GM21576 (cell line): ENCODE measurements around the gene RC3H2.
"Not testable (repeated sequence)": the region's sequence is repeated elsewhere in the genome, so short reads cannot be mapped to it uniquely, and the experiment has no call there.

Experiments used
- ATAC-seq: cut with Tn5 transposase; IDR thresholded peaks from one replicate; pipeline ENCODE4 v1.9.1; 2021; ENCODE audit warnings: mild to moderate bottlenecking, moderate library complexity; ENCODE audit not compliant: unreplicated experiment

RC3H2 gene

DNA sequence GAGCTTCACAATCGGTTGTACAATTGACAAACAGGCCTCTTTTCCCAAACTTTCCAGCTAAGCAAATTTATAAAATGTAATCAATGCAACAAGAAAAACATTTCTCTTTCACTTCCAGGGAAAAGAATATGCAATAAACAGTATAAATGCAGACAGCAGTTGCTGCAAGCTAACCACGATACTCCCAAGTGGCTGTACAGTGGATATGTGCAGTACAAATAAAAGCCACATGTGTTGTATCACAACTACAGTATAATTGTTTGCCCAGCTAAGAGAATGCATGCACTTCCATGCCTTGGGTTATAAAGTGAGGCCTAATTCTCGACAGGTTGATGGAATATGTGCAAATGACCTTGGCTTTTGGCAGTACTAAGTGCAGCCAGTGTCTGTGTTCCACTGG lies 60.0 kb downstream of the RC3H2 start:
- ATAC-seq: no peak

DNA sequence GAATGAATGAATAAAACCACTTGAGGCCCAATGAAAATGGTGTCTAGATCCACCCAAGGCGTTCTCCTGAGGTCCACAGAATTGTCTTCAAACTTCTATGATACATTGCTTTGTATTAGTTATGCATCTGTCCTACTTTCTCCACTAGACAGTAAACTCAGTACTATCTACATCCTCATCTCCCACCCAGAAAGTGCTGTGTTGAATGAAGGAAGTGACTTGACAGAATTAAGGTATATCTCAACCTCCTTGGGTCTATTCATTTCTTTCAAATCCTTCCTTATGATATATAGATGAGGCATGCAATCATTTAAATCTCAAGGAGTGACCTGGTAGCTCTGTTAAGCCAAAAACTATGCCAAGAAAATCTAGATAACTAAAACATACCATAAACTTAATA lies 61.0 kb downstream of the RC3H2 start:
- no peak for ATAC-seq

DNA sequence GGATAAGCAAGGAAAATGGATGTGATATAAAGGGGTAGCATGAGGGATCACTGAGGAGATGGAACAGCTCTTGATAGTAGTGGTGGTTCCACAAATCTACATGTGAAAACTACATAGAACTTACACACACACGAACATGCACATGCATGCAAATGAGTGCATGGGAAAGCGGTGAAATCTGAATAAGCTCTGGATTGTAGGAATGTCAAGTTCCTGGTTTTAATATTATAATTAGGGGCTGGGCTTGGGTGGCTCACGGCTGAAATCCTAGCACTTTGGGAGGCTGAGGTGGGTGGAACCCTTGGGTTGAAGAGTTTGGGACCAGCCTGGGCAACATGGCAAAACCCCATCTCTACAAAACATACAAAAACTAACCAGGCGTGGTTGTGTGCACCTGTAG lies 63.7 kb downstream of the RC3H2 start:
- no peak for ATAC-seq

DNA sequence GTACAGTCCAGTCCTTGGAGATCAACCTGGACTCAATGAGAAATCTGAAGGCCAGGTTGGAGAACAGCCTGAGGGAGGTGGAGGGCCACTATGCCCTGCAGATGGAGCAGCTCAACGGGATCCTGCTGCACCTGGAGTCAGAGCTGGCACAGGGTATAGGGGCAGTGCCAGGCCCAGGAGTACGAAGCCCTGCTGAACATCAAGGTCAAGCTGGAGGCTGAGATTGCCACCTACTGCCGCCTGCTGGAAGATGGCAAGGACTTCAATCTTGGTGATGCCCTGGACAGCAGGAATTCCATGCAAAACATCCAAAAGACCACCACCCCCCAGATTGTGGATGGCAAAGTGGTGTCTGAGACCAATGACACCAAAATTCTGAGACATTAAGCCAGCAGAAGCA lies 66.7 kb downstream of the RC3H2 start:
- ATAC-seq: not testable (repeated sequence)

DNA sequence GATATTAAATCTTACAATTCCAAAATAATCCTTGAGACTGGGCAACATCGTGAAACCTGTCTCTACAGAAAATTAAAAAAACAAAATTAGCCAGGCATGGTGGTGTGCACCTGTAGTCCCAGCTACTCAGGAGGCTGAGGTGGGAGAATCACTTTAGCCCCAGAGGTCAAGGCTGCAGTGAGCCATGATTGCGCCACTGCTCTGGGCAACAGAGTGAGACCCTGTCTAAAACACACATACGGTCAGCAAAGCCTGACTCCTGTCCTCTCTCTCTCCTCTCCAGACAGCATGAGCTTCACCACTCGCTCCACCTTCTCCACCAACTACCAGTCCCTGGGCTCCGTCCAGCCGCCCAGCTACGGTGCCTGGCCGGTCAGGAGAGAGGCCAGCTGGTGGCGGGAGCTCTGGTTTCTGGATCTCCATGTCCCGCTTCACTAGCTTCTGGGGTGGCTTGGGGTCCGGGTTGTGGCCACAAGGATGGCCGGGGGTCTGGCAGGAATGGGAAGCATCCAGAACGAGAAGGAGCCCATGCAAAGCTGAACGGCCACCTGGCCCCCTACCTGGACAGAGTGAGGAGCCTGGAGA lies 67.8 kb downstream of the RC3H2 start:
- ATAC-seq: no peak

DNA sequence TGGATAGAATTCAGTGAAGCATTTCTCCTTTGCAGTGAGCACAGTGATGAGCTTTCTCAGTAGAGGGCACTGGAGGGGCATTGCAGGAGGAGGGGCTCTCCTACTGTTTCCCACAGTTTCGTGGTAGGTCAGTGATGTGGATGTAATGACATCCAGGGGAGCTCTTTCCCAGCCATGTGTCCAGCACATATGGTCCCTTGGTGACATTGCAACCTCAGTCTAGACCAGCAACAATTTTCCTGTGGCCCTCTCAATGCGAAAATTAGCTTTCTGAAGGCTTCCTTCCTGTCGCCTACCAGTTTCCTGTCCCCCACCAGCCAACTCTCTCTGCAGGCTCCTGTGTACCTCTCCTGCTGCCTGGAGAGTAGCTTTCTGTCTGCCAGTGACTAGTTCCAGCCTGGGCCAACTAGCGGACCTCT lies 69.8 kb downstream of the RC3H2 start:
- ATAC-seq: no peak

DNA sequence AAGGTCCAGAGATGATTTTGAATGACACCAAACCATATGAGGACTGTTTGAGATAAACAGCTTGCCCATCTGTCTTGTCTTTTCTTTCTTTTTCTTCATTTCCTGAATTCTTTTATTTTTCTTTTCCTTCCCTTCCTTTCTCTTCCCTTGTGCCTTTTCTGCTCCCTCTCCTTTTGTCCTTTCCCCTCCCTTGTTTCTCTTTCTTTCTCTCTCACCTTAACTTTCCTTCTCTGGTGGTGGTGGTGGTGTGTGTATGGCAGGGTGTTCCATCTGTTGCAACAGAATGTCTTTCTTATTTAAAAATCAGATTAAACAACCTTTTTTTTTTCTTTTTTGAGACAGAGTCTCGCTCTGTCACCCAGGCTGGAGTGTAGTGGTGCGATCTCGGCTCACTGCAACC lies 73.0 kb downstream of the RC3H2 start:
- ATAC-seq: no peak

DNA sequence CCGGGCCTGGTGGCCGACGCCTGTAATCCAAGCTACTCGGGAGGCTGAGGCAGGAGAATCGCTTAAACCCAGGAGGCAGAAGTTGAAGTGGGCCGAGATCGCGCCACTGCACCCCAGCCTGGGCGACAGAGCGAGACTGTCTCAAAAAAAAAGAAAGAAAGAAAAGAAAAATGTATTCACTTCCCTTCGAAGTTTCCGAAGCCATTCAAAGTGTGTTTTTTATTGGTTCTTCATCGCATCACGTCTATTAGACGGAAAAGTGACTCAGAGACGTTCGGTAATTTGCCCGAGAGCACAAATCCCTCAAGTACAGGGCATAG lies 76.2 kb downstream of the RC3H2 start:
- ATAC-seq: not testable (repeated sequence)

DNA sequence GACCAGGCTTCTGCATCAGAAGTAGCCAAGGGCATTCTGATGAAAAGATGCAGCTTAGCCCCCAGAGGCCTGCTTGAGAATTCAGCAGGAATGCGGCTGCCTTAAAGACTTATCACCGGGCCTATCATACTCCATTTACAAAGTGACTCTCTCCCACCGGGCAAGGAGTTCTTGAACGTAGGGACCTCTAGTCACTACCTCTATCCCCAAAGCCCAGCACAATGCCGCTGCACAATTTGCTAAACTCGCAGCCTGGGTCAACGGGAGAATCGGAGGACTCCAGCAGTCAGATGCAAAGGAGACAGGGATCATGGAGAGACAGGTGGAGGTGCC lies 77.4 kb downstream of the RC3H2 start:
- ATAC-seq: peak; percentile 4

DNA sequence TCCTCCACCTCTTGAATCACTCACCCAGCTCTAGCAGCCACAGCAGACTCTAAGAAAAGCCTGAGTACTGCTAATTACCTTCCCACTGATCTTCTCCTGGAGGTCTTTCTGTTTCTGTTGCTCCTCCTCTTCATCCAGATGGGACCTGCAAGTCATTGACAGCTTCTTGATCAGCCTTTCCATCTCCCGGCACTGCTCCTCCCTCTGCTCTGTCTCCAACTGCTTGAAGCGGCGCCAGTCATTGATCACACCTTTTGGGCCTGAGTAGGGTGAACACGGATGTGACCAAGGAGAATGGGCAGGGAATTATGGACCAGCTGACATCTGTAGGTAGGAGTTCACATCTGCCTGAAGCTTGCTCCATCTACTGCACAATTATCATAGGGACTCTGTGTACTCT lies 82.2 kb downstream of the RC3H2 start:
- no peak for ATAC-seq

DNA sequence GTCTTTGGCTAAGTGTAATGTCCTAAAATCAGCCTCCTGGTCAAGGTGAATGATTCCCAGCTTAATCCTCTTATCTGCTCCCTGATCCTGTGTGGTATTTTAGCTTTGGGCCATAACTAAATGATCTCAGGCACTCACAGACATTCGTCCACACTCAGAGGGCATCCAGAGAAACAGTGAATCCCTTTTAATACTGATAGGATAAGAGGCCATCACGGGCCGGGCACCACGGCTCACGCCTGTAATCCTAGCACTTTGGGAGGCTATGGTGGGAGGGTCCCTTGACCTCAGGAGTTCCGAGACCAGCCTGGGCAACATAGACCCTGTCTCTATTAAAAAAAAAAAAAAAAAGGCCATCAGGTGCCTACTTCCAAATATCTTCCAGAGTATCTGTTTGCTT lies 83.1 kb downstream of the RC3H2 start:
- no peak for ATAC-seq

DNA sequence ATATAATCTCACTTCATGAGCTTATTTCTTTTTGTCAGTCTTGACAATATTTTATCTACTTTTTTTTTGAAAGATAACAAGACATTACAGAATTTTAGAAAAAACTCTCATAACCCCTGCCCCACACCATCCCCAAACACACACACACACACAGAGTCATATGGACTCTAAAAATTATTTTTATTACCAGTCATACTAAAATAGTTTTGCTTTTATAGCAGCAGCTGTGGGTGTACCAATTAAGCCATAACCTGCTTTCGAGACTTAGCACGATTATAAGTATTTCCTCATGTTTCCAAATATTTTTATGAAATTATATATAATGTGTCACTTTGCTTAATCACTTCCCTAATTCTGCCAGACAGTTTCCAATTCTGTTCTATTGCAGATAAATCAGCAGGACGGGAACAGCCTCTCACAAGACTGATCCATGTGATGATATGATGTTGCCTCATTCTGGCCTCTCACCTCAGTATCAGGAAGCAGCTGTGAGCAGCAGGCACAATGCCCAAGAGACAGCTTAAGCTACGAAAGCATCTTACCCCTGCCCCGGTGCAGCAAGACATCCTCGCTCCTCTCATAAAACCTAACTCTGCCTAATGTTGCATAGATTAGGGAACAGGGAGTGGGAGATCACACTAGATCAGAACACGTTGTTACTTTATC lies 83.7 kb downstream of the RC3H2 start:
- ATAC-seq: no peak

DNA sequence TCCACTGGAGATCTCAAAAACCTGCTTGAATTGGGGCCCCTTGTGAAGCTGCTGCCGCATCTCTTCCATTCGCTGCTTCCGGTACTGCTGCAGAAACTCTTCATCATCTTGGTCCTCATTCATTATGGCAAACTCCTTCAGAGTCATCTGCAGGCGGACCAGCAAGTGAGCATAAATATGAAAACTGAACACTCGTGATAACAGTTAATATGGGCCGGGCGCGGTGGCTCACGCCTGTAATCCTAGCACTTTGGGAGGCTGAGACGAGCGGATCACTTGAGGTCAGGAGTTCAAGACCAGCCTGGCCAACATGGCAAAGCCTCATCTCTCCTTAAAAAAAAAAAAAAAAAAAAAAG lies 84.7 kb downstream of the RC3H2 start:
- ATAC-seq: no peak

DNA sequence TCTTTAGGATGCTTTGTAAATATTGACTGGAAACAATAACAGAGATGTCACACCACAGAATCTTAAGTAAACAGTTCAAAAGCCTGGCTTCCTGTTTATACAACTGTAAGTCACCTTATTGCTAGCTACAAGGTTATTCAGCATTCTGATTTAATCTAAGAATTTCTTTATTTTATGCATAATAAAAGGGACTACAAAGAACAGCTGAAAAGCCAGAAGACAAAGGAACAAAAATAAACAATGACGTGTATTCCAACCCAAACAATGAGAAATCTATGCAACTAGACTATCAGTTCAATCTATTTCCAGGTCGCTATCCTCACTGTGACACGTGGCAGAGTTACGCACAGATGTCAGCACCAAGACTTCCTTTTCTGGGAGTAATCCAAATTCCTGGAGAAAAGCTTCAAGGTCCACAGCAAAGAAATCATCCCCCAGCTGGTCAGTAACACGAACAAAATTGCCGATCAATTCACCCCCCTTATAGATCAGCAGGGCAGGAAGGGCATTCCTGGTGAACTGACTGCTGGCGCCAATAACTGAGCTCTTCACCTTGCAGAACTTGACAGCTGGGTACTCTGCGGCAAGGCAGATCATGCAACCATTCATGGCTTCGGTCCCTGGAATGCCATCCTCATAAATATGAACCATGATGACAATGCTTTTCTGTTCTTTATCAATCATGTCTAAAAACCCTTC lies 85.2 kb downstream of the RC3H2 start:
- ATAC-seq: no peak

DNA sequence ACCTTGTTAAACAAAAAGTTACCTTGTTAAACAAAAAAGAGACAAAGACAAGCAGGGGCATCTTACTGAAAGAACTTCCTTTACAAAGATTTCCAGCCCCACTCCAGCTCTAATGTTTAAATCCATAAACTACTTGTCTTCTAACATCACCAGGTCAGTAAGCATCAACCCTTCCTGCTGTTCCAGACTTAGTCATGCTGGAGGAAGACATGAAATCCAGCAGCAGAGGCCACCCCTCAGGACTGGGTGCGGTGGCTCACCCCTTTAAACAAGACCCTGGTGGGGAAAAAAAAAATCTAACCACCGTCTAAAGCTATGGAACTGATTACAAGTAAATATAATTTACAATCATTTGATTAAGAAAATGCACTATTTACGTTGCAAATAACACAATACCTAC lies 85.8 kb downstream of the RC3H2 start:
- ATAC-seq: no peak

DNA sequence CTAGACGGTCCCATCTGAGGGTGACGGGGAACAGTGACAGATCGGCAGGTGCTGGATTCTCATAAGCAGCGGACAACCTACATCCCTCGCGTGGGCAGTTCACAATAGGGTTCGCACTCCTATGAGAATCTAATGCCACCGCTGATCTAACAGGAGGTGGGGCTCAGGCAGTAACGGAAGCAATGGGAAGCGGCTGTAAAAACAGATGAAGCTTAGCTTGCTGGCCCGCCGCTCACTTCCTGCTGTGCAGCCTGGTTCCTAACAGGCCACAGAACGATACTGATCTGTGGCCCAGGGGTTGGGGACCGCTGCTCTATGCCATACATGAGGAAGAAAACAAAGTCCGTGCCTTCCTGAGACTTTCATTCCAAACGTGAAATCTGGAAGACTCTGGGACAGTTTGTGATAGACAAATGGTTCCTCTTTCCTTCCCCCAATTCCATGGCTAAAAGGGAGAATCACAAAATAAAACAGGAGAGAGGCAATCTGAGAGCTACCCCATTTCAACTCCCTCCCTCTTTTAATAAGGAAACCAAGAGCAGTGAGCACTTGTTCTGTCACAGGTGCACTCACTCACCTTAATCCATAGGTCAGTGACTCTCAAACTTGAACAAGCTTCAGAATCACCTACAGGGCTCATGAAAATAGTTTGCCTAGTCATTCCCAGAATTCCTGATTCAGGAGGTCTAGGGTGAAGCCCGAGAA lies 88.8 kb downstream of the RC3H2 start:
- ATAC-seq: no peak

DNA sequence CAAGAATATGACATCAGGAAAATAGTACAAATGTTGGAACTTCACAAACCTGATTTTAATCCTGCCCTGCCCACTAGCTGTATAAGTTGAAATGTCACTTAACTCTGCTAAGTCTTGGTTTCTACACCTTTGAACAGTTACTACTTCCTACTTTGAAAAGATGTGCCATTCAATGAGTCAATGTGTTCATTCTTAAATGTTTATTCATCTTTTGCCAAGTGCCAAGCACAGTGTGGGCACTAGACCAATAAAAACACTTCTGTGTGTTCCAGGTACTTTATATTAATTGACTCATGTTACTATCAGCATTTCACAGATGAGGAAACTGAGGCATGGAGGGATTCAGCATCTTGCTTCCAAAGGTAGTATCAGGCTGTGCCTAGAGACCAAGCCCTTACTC lies 89.6 kb downstream of the RC3H2 start:
- ATAC-seq: no peak

DNA sequence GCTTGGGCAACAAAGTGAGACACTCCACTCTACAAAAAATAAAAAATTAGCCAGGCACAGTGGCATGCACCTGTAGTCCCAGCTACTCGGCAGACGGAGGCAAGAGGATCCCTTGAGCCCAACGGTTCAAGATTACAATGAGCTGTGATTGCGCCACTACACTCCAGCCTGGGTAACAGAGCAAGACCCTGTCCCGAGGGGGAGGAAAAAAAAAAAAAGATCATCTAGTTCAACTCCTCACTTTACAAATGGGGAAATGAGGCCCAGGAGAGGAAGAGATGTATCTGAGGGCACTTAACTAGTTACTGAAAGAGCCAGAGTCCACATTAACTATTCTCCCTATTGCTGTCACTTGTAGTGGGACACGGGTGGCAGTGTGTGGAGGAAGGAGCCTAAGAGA lies 90.6 kb downstream of the RC3H2 start:
- ATAC-seq: no peak

DNA sequence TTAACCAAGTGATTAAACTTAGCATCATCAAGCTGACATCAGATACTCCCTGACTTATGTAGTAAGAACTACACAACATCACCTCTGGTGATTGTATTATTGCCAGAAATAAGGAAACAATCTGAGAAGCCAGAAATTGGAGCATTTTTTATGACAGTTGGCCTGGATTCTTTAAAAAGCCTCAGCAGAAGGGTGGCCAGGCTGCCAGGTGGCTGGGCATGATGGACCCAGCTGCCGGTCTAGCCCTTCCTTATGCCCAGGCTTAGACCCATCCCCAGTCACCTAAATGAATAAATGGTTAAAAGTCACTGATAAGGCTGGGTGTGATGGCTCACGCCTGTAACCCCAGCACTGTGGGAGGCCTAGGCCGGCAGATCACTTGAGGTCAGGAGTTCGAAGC lies 92.4 kb downstream of the RC3H2 start:
- ATAC-seq: no peak

DNA sequence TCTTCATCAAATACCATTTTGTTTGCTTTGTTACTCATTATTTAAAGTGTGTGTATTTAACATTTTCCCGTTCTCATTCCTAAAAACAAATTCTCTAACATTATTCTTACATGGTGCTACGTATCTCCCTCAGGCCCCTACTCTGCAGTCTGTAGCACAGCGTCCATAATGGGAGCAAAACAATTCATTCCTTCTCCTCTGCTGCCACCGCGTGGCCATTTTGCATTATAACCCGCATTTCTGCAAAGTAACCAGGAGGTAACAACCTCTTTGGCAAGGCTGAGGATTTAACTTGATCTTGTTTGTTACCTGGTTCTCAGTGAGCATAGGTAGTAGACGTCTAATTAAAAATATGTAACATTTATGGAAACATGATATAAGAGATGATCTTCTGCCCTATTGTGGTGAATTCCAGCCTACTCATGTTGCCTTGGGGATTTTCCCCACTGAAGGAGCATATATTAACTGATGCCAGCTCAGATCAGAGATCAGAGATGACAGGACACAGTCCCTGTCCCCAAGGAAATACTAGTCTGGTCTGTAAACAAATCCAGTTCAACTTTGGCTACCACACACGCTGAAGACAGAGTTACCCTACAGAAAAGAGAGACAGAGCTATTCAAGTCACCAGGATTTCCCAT lies 94.7 kb downstream of the RC3H2 start:
- ATAC-seq: peak; percentile 86

DNA sequence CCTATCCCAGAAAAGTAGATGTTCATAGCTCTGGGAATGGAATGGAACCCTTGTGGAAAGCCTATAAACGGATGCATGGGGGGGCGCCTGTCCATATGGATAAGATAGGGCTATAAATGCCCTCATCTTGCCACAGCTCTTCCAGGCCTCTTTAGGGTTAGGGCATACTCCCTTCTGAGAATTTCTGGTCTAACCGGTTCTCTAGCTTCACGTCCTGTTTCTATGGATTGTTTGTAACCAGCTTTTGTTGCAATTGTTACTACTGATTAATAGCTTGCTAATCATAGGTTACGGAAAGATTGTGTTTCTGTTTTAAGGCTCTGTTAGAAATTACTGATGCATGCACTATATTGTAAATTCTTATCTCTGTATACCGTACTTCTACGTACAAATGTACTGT lies 95.9 kb downstream of the RC3H2 start:
- ATAC-seq: not testable (repeated sequence)

DNA sequence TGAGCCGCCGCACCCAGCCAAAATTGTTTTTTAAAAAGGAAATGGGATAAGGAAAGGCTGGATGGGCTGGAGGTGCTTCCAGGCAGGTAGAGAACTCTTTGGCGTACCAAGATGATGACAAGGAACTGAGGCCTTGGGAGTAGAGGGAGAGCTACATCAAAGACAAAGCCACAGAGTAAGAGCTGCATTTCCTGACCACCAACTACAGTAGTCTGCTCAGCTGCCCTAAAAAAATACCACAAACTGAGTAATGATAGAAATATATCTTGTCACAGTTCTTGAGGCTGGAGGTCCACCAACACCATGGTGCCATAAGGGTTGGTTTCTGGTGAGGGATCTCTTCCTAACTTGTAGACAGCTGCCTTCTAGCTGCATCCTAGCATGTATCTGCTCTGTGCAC lies 97.0 kb downstream of the RC3H2 start:
- ATAC-seq: no peak
